Spleen (tissue), 11 donors: ENCODE data around the gene TMEM116. TPM values are rescaled to one million over a fixed set of nuclear protein-coding genes. Genes with fewer than 3 reads are reported as not detected.

ENCODE experiments used
- DNase-seq: peaks from one replicate; pipeline ENCODE4 v3.0.0-alpha.2; 2020
- H3K27ac ChIP-seq, 8 donors: fragments of 200-600 bp; sonication (generic) in 7 of 8; 1 replicate in 4 of 8; 2 replicates in 4 of 8; pipeline versions ENCODE4 v1.5.0 to v1.8.0; 2016 to 2021; ENCODE audit warnings: inconsistent platforms in 4 of 8, mild to moderate bottlenecking in 4 of 8, moderate library complexity in 1 of 8
- H3K27me3 ChIP-seq, 7 donors: fragments of 200-600 bp; sonication (generic) in 6 of 7; replicated peaks in 1 of 7; 1 replicate in 4 of 7; 2 replicates in 3 of 7; pipeline versions ENCODE4 v1.5.0 to v1.8.0; 2016 to 2021; ENCODE audit warnings: inconsistent platforms in 3 of 7, mild to moderate bottlenecking in 1 of 7
- H3K36me3 ChIP-seq, 6 donors: fragments of 200-600 bp; sonication (generic) in 5 of 6; 1 replicate in 4 of 6; 2 replicates in 2 of 6; pipeline versions ENCODE4 v1.5.0 to v1.8.0; 2016 to 2021; ENCODE audit warnings: inconsistent platforms in 2 of 6
- H3K4me1 ChIP-seq, 6 donors: fragments of 200-600 bp; sonication (generic) in 5 of 6; 1 replicate in 3 of 6; 2 replicates in 3 of 6; pipeline versions ENCODE4 v1.5.0 to v1.8.0; 2016 to 2021; ENCODE audit warnings: inconsistent platforms in 3 of 6
- H3K4me3 ChIP-seq, 8 donors: fragments of 200-600 bp; sonication (generic) in 7 of 8; 1 replicate in 4 of 8; 2 replicates in 4 of 8; pipeline versions ENCODE4 v1.5.0 to v1.8.0; 2016 to 2021; ENCODE audit warnings: inconsistent platforms in 4 of 8, mild to moderate bottlenecking in 4 of 8, moderate library complexity in 2 of 8
- H3K9me3 ChIP-seq, 8 donors: fragments of 200-600 bp; sonication (generic) in 7 of 8; 1 replicate in 4 of 8; 2 replicates in 4 of 8; pipeline versions ENCODE4 v1.5.0 to v1.8.0; 2016 to 2021; ENCODE audit warnings: inconsistent platforms in 4 of 8
- CTCF ChIP-seq, 11 experiments: fragments of 200-600 bp in 7 of 11; fragments of 450-650 bp in 4 of 11; sonication (generic) in 4 of 11; IDR thresholded peaks in 8 of 11; conservative IDR thresholded peaks in 3 of 11; 1 replicate in 7 of 11; 2 replicates in 4 of 11; pipeline versions ENCODE4 v1.4.0 to v1.8.0; 2016 to 2021; ENCODE audit warnings: antibody characterized with exemption in 11 of 11, inconsistent platforms in 4 of 11, mild to moderate bottlenecking in 1 of 11
- POLR2A ChIP-seq, 3 donors: fragments of 450-650 bp; IDR thresholded peaks; one replicate each; pipeline ENCODE4 v1.5.1; 2017; ENCODE audit warnings: antibody characterized with exemption in 3 of 3, mild to moderate bottlenecking in 1 of 3
- POLR2AphosphoS5 ChIP-seq, 3 donors: sonication (generic); formaldehyde crosslinking; IDR thresholded peaks; one replicate each; pipeline ENCODE4 v1.5.1; 2017; ENCODE audit warnings: antibody characterized with exemption in 3 of 3
- WGBS, 5 donors: extraction: QIAGEN DNeasy Blood & Tissue Kit in 3 of 5; methylation state at CpG; one replicate each; pipeline versions ENCODE4 v1.1.5 to v1.1.7; 2013 to 2018; 5-methylcytosine and 5-hydroxymethylcytosine counted together
- intact Hi-C: fragments of 100-400 bp; cut with DNase I; formaldehyde crosslinking; loops from one replicate; pipeline ENCODE4 v1.15.0; 2023; ENCODE audit warnings: low total_unique reads
- polyA plus RNA-seq, 3 donors: library from polyadenylated mRNA; stranded (reverse); fragments of 200-250 nt; gene quantifications; one replicate each; pipeline ENCODE4 v1.2.1, GENCODE V29; 2013
- total RNA-seq, 7 donors: library from RNA; depleted of rRNA in 3 of 7; stranded (reverse); fragments of >200 nt in 3 of 7; fragmentation: NEBNext Ultra II Directional in 4 of 7; extraction: Animal tissue kit (Norgen Biotek cat#: 25700) in 4 of 7; gene quantifications; one replicate each; pipeline versions ENCODE4 v1.1.0 to v1.2.1, GENCODE V29; 2016 to 2021
- donor health status: healthy with polysubstance abuse.
- donor health status: DM: no; HTN: no; CAD: no; lungs with moderate emphysema.
- donor health status: DM: no; HTN: no; CAD: no.
- donor health status: Bipolar disorder and iron deficiency.
- donor health status: healthy.
- donor health status: DM: no; HTN: no; CAD: no.
- donor health status: DM: yes; HTN: yes; CAD: no.

The TMEM116 gene
- total and polyA plus RNA-seq, 10 donors, result 5.4 to 15.2 (median 10.6) TPM

- Histone ChIP-seq H3K4me3 (no peak overlapping the region), H3K9me3 (peaks cover 0 to 31% (median 17%) of the 10 kb centered on the region in 8 donors)
- no peak for TF ChIP-seq POLR2AphosphoS5 (IDR thresholded peaks at IDR 0.05)
- no peak for TF ChIP-seq POLR2A (IDR thresholded peaks at IDR 0.05)
- TF ChIP-seq CTCF (IDR thresholded peaks at IDR 0.05 in 8 of 11, conservative IDR thresholded peaks at IDR 0.05 in 3 of 11), result no peak
Measured at GRCh38 chr12:111905502-111905901, 107.5 kb downstream of the TMEM116 start.

GRCh38 chr12:111904446-111904975 lies 108.5 kb downstream of the TMEM116 start:
- no peaks in the 10 kb centered on the region for H3K27me3 ChIP-seq
- no peak for TF ChIP-seq POLR2AphosphoS5 (IDR thresholded peaks at IDR 0.05)
- H3K4me1 ChIP-seq, result no peaks in the 10 kb centered on the region
- DNase-seq, result no peak
- H3K4me3 ChIP-seq, result no peak overlapping the region
- peaks cover 0 to 32% (median 9%) of the 10 kb centered on the region in 6 donors for H3K36me3 ChIP-seq
- intact Hi-C loops, result no loop called here
- no peak overlapping the region for H3K27ac ChIP-seq
- H3K9me3 ChIP-seq, result peaks cover 0 to 30% (median 14%) of the 10 kb centered on the region in 8 donors

More at GRCh38 chr12:111905502-111905901, 107.5 kb downstream of the TMEM116 start:
- no peaks in the 10 kb centered on the region for H3K27me3 ChIP-seq
- H3K27ac ChIP-seq, result no peak overlapping the region
- intact Hi-C loops, result no loop called here
- H3K36me3 ChIP-seq, result peaks cover 0 to 22% (median 8%) of the 10 kb centered on the region in 6 donors
- DNase-seq, result no peak
- WGBS, 5 donors, result 81 to 92% (median 85%) methylated on average over 3 of the region's 3 CpGs; no CpG with 5 or more reads in 1 of the 5 donors
- no peaks in the 10 kb centered on the region for H3K4me1 ChIP-seq

- Histone ChIP-seq H3K4me1 (no peaks in the 10 kb centered on the region), H3K4me3 (no peak overlapping the region), H3K36me3 (peaks cover 0 to 58% (median 19%) of the 10 kb centered on the region in 6 donors), H3K9me3 (peaks cover 0 to 6% (median under 1%) of the 10 kb centered on the region in 8 donors), H3K27ac (no peak overlapping the region), H3K27me3 (no peaks in the 10 kb centered on the region)
- intact Hi-C loops, result no loop called here
- TF ChIP-seq POLR2A (IDR thresholded peaks at IDR 0.05) (no peak), POLR2AphosphoS5 (IDR thresholded peaks at IDR 0.05) (no peak), CTCF (IDR thresholded peaks at IDR 0.05 in 8 of 11, conservative IDR thresholded peaks at IDR 0.05 in 3 of 11) (no peak)
- DNase-seq, result no peak
- 79 to 86% (median 80%) methylated on average over 4 of the region's 4 CpGs for WGBS, 5 donors
Measured at GRCh38 chr12:111901182-111901581, 111.8 kb downstream of the TMEM116 start.

GRCh38 chr12:111894556-111894955 lies 118.4 kb downstream of the TMEM116 start:
- H3K27ac ChIP-seq, result no peak overlapping the region
- H3K4me1 ChIP-seq, result no peaks in the 10 kb centered on the region
- H3K9me3 ChIP-seq, result no peaks in the 10 kb centered on the region
- H3K27me3 ChIP-seq, result no peaks in the 10 kb centered on the region
- H3K36me3 ChIP-seq, result peaks cover 0 to 99% (median 56%) of the 10 kb centered on the region in 6 donors
- TF ChIP-seq POLR2A (IDR thresholded peaks at IDR 0.05), result no peak
- TF ChIP-seq CTCF (IDR thresholded peaks at IDR 0.05 in 8 of 11, conservative IDR thresholded peaks at IDR 0.05 in 3 of 11), result no peak
- TF ChIP-seq POLR2AphosphoS5 (IDR thresholded peaks at IDR 0.05), result no peak
- WGBS, 5 donors, result 67 to 88% (median 79%) methylated on average over 5 of the region's 5 CpGs
- intact Hi-C loops, result no loop called here
- H3K4me3 ChIP-seq, result no peak overlapping the region
- no peak for DNase-seq
